Fibroblast of lung (primary cell): ENCODE measurements around the gene CSRP1. TPM values are rescaled to one million over a fixed set of nuclear protein-coding genes. Genes with fewer than 3 reads are reported as not detected.

ENCODE experiments used
- DNase-seq, 2 donors: peaks; one replicate each; pipeline versions ENCODE4 v3.0.0 to v3.0.0-alpha.2; 2010; ENCODE audit warnings: low read depth in 2 of 2
- H2AFZ ChIP-seq: 2 replicates; pipeline ENCODE4 v1.5.1; 2012; ENCODE audit warnings: low read length, control low read depth, inconsistent platforms
- H3K27ac ChIP-seq: 2 replicates; pipeline ENCODE4 v1.5.1; 2011; ENCODE audit warnings: low read length, control low read depth; ENCODE audit not compliant: insufficient read depth
- H3K27me3 ChIP-seq: 2 replicates; pipeline ENCODE4 v1.5.1; 2011; ENCODE audit warnings: mild to moderate bottlenecking, low read length; ENCODE audit not compliant: control insufficient read depth, insufficient read depth
- H3K36me3 ChIP-seq: 2 replicates; pipeline ENCODE4 v1.5.1; 2011; ENCODE audit warnings: low read length; ENCODE audit not compliant: control insufficient read depth, insufficient read depth
- H3K4me1 ChIP-seq: 2 replicates; pipeline ENCODE4 v1.5.1; 2011; ENCODE audit warnings: low read length; ENCODE audit not compliant: control insufficient read depth, insufficient read depth; ENCODE audit errors: extremely low read depth
- H3K4me2 ChIP-seq: 2 replicates; pipeline ENCODE4 v1.5.1; 2011; ENCODE audit warnings: low read length, control low read depth; ENCODE audit not compliant: insufficient read depth; ENCODE audit errors: extremely low read depth
- H3K4me3 ChIP-seq, 4 experiments: fragments of 200-600 bp in 1 of 4; sonication (generic) in 1 of 4; replicated peaks in 1 of 4; 2 replicates each; pipeline ENCODE4 v1.5.1; 2011 to 2016; ENCODE audit warnings: low read length in 4 of 4, low read depth in 3 of 4, mild to moderate bottlenecking in 3 of 4, control low read depth in 2 of 4, inconsistent platforms in 1 of 4, mixed read lengths in 1 of 4; ENCODE audit not compliant: insufficient read depth in 1 of 4; ENCODE audit errors: control extremely low read depth in 1 of 4
- H3K79me2 ChIP-seq: 2 replicates; pipeline ENCODE4 v1.5.1; 2012; ENCODE audit warnings: mild to moderate bottlenecking, low read length, inconsistent platforms; ENCODE audit not compliant: control insufficient read depth, insufficient read depth
- H3K9ac ChIP-seq: 2 replicates; pipeline ENCODE4 v1.5.1; 2011; ENCODE audit warnings: mild to moderate bottlenecking, low read length, control low read depth; ENCODE audit not compliant: insufficient read depth
- H3K9me3 ChIP-seq: 2 replicates; pipeline ENCODE4 v1.5.1; 2012; ENCODE audit warnings: low read depth, low read length; ENCODE audit not compliant: control insufficient read depth, insufficient read depth
- H4K20me1 ChIP-seq: 2 replicates; pipeline ENCODE4 v1.5.1; 2011; ENCODE audit warnings: low read length; ENCODE audit not compliant: control insufficient read depth, insufficient read depth; ENCODE audit errors: extremely low read depth
- EZH2 ChIP-seq: IDR thresholded peaks from 2 replicates; pipeline ENCODE4 v1.5.1; 2012; ENCODE audit warnings: low read length, control low read depth, mild to moderate bottlenecking; ENCODE audit errors: missing control alignments
- polyA plus RNA-seq, 2 donors: library from polyadenylated mRNA; depleted of rRNA in 1 of 2; stranded (reverse) in 1 of 2; unstranded in 1 of 2; fragments of >200 nt; gene quantifications; 2 replicates each; pipeline ENCODE4 v1.2.1, GENCODE V29; 2011 to 2012; ENCODE audit warnings: missing spikeins in 1 of 2
- total RNA-seq: library from RNA; depleted of rRNA; stranded (reverse); fragments of >200 nt; gene quantifications from 2 replicates; pipeline ENCODE4 v1.2.1, GENCODE V29; 2014
- TF ChIP-seq, protein P1 (sequence below), 2 donors: IDR thresholded peaks in 1 of 2; conservative IDR thresholded peaks in 1 of 2; 1 replicate in 1 of 2; 2 replicates in 1 of 2; pipeline ENCODE4 v1.5.1; 2011 to 2012; ENCODE audit warnings: low read length in 2 of 2, control low read depth in 1 of 2, inconsistent platforms in 1 of 2, low read depth in 1 of 2, mild to moderate bottlenecking in 1 of 2

CSRP1 gene
- total and polyA plus RNA-seq, 2 donors (not counting 1 experiment from before 2014, with no cell fraction given): 195 to 1,081 TPM

DNA sequence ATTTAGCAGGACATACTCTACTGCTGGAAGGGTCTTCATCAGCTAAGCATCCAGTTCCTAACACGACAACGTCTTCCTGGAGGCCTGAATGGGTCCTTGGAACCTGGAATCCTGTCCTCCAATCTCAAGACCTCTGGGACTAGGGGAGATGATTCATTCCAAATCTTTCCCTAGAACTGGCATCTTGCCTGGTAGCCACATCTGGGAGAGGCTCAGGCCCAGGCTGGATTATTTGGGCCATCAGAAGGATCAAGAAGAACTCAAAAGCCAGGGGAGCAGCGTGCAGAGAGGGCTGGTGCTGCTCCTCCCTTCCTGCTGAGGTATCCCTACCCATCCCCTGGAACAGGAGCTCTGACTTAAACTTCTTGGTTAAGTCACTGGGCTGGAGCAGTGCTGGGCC, 35.2 kb downstream of the CSRP1 start:
- H3K4me1 ChIP-seq: peaks cover 18% of the 10 kb centered on the region
- DNase-seq: peak; percentile 60 to 80
- TF ChIP-seq, protein P1, sequence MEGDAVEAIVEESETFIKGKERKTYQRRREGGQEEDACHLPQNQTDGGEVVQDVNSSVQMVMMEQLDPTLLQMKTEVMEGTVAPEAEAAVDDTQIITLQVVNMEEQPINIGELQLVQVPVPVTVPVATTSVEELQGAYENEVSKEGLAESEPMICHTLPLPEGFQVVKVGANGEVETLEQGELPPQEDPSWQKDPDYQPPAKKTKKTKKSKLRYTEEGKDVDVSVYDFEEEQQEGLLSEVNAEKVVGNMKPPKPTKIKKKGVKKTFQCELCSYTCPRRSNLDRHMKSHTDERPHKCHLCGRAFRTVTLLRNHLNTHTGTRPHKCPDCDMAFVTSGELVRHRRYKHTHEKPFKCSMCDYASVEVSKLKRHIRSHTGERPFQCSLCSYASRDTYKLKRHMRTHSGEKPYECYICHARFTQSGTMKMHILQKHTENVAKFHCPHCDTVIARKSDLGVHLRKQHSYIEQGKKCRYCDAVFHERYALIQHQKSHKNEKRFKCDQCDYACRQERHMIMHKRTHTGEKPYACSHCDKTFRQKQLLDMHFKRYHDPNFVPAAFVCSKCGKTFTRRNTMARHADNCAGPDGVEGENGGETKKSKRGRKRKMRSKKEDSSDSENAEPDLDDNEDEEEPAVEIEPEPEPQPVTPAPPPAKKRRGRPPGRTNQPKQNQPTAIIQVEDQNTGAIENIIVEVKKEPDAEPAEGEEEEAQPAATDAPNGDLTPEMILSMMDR (conservative IDR thresholded peaks at IDR 0.05 in 1 of 2, IDR thresholded peaks at IDR 0.05 in 1 of 2; ENCODE audit: low read depth in 1 of 2, low read length in 2 of 2): no peak
- TF ChIP-seq EZH2: no peak
- H3K4me3 ChIP-seq: no peak overlapping the region
- no peaks in the 10 kb centered on the region for H4K20me1 ChIP-seq
- H3K9ac ChIP-seq: no peak overlapping the region
- no peak overlapping the region for H3K27ac ChIP-seq
- H3K4me2 ChIP-seq: no peak overlapping the region
- H3K36me3 ChIP-seq: no peaks in the 10 kb centered on the region
- H3K27me3 ChIP-seq: no peaks in the 10 kb centered on the region
- H3K9me3 ChIP-seq: no peaks in the 10 kb centered on the region
- H2AFZ ChIP-seq: no peak overlapping the region
- peaks cover 21% of the 10 kb centered on the region for H3K79me2 ChIP-seq

DNA sequence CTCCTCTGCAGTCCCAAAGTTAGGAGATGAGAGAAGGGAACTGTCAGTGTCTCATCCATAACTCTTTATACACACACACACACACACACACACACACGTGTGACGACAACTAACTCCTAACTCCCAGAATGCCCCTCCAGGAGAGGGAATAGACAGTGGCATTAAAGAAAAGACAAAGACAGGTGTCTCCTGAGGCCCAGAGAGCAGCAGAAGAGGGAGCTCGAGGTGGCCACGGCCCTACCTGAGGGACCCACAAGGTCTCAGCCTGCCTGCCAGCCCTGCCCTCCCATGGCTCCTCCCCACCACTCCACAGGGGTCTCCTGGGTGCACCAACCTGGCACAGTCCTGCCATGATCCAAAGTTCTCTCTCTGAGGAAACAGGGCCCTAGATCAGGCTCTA, 36.3 kb downstream of the CSRP1 start:
- H3K4me1 ChIP-seq: peaks cover 18% of the 10 kb centered on the region
- no peak for TF ChIP-seq EZH2
- TF ChIP-seq, protein P1 (conservative IDR thresholded peaks at IDR 0.05 in 1 of 2, IDR thresholded peaks at IDR 0.05 in 1 of 2; ENCODE audit: low read depth in 1 of 2, low read length in 2 of 2): no peak
- H3K27ac ChIP-seq: no peak overlapping the region
- no peak overlapping the region for H3K4me2 ChIP-seq
- H3K9ac ChIP-seq: no peak overlapping the region
- H3K9me3 ChIP-seq: no peaks in the 10 kb centered on the region
- peaks cover 7% of the 10 kb centered on the region for H3K36me3 ChIP-seq
- peaks cover 33% of the 10 kb centered on the region for H3K79me2 ChIP-seq
- DNase-seq: no peak
- H4K20me1 ChIP-seq: no peaks in the 10 kb centered on the region
- no peak overlapping the region for H3K4me3 ChIP-seq
- no peak overlapping the region for H2AFZ ChIP-seq
- H3K27me3 ChIP-seq: no peaks in the 10 kb centered on the region

DNA sequence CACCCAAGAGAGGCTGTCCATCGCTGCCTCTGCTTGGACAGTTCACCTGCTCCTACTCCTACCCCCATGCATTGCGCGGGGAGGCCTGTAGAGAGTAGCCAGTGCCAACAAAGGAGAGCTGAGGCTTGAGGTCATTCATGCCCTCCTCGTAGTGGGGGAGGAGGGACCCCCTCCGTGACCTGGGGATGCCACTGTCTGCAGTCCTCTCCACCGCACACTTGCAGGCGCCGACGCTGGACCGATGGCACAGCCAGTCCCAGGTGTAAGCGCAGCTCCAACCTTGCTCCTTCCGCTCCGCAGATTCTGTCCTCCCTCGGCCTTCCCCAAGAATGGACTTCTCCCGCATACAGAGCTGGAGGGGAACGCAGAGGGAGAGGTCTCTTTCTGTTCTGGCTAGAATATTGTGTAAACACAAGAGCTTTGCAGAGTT, 37.3 kb downstream of the CSRP1 start:
- no peaks in the 10 kb centered on the region for H4K20me1 ChIP-seq
- DNase-seq: no peak
- peaks cover 14% of the 10 kb centered on the region for H3K4me1 ChIP-seq
- H3K9ac ChIP-seq: no peak overlapping the region
- H3K4me2 ChIP-seq: peak overlapping the region; percentile 78
- H3K4me3 ChIP-seq: peak overlapping the region; percentile 44 to 97 (median 86)
- H2AFZ ChIP-seq: no peak overlapping the region
- TF ChIP-seq EZH2: no peak
- TF ChIP-seq, protein P1 (conservative IDR thresholded peaks at IDR 0.05 in 1 of 2, IDR thresholded peaks at IDR 0.05 in 1 of 2; ENCODE audit: low read depth in 1 of 2, low read length in 2 of 2): no peak
- H3K79me2 ChIP-seq: peaks cover 39% of the 10 kb centered on the region
- no peaks in the 10 kb centered on the region for H3K9me3 ChIP-seq
- H3K27ac ChIP-seq: peak overlapping the region; percentile 56
- H3K36me3 ChIP-seq: peaks cover 14% of the 10 kb centered on the region
- H3K27me3 ChIP-seq: no peaks in the 10 kb centered on the region
